GM18526 (cell line): Measurements from ENCODE around the gene ABCG4.

Experiments
- POLR2A ChIP-seq: IDR thresholded peaks from 3 replicates; pipeline ENCODE4 v1.6.1; 2011; ENCODE audit not compliant: insufficient read length; ENCODE audit errors: extremely low read depth

ABCG4 gene

GRCh38 chr11:119206511-119207414 lies 57.9 kb downstream of the ABCG4 start:
- TF ChIP-seq POLR2A, result no peak

- no peak for TF ChIP-seq POLR2A
Measured at GRCh38 chr11:119207415-119207960, 58.6 kb downstream of the ABCG4 start.

- TF ChIP-seq POLR2A, result no peak
Measured at GRCh38 chr11:119209186-119209585, 60.3 kb downstream of the ABCG4 start.

GRCh38 chr11:119210050-119210449 lies 61.2 kb downstream of the ABCG4 start:
- no peak for TF ChIP-seq POLR2A
